ENCODE measurements around the gene PFDN2.

The PFDN2 gene

DNA sequence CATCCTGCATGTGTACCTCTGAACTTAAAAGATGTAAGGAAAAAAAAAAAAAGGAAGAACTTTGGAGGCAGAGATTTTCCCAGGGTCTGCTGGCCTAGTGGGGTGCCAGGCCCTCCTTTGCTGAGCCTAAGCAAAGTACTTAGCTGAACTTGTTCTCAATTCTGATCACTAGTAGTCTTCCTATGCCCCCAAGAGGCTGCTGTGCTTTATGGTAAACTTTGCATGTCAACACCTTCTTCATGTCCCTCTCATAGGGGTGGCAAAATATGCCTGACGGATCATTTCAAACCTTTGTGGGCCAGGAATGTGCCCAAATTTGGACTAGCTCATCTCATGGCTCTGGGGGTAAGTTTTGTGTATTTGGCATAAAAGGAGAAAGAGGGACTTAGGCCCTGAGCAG is 40.0 kb upstream of the PFDN2 start:
- TF ChIP-seq FOXP2 (optimal IDR thresholded peaks at IDR 0.05; ENCODE audit: borderline replicate concordance, extremely low read depth, extremely low read length, insufficient read depth) (no peak), POLR2AphosphoS5 (IDR thresholded peaks at IDR 0.05; ENCODE audit: low read depth, low read length) (no peak), SIN3A (IDR thresholded peaks at IDR 0.05; ENCODE audit: borderline replicate concordance, insufficient read depth, low read length) (no peak), TAF1 (IDR thresholded peaks at IDR 0.05; ENCODE audit: borderline replicate concordance, insufficient read depth, low read length) (no peak)
- TF ChIP-seq, protein P1, sequence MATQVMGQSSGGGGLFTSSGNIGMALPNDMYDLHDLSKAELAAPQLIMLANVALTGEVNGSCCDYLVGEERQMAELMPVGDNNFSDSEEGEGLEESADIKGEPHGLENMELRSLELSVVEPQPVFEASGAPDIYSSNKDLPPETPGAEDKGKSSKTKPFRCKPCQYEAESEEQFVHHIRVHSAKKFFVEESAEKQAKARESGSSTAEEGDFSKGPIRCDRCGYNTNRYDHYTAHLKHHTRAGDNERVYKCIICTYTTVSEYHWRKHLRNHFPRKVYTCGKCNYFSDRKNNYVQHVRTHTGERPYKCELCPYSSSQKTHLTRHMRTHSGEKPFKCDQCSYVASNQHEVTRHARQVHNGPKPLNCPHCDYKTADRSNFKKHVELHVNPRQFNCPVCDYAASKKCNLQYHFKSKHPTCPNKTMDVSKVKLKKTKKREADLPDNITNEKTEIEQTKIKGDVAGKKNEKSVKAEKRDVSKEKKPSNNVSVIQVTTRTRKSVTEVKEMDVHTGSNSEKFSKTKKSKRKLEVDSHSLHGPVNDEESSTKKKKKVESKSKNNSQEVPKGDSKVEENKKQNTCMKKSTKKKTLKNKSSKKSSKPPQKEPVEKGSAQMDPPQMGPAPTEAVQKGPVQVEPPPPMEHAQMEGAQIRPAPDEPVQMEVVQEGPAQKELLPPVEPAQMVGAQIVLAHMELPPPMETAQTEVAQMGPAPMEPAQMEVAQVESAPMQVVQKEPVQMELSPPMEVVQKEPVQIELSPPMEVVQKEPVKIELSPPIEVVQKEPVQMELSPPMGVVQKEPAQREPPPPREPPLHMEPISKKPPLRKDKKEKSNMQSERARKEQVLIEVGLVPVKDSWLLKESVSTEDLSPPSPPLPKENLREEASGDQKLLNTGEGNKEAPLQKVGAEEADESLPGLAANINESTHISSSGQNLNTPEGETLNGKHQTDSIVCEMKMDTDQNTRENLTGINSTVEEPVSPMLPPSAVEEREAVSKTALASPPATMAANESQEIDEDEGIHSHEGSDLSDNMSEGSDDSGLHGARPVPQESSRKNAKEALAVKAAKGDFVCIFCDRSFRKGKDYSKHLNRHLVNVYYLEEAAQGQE (IDR thresholded peaks at IDR 0.05; ENCODE audit: insufficient read depth in 1 of 2, low read depth in 2 of 2, low read length in 2 of 2): no peak

DNA sequence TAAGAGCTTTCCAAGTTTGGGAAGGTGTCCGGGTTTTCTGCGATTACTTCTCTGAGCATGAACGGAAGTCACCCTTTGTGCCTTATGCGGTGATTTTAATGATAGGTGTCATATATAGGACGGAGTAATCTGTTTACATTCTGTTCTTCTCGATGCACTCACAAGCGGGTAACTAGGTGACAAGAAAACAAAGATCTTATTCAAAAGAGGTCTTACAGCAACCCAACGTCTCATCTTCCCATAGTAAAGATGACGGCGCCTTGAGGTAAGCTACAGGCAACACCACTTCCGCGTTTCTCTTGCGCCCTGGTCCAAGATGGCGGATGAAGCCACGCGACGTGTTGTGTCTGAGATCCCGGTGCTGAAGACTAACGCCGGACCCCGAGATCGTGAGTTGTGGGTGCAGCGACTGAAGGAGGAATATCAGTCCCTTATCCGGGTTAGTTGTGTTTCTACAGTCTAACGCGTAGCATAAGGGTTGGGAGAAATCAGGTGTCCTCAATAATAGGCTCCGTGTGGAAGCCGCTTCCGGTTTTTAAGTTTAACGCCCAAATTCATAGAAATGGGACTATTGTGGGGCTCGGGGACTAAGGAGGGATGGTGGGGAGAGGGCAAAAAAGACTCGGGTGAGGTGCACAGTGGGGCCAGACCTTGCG is 36.0 kb upstream of the PFDN2 start, which contains the start of gene UFC1:
TSS of gene UFC1 (plus strand) at position 297 of the 656 bp plus-strand sequence. CDS start at position 317, 20 bp downstream.
- TF ChIP-seq TAF1 (IDR thresholded peaks at IDR 0.05; ENCODE audit: borderline replicate concordance, insufficient read depth, low read length) (peak; percentile 98), POLR2AphosphoS5 (IDR thresholded peaks at IDR 0.05; ENCODE audit: low read depth, low read length) (peak; percentile 88), SIN3A (IDR thresholded peaks at IDR 0.05; ENCODE audit: borderline replicate concordance, insufficient read depth, low read length) (peak; percentile 87; the same call in 1 of the 2 replicates), FOXP2 (optimal IDR thresholded peaks at IDR 0.05; ENCODE audit: borderline replicate concordance, extremely low read depth, extremely low read length, insufficient read depth) (no peak)
- TF ChIP-seq, protein P1 (IDR thresholded peaks at IDR 0.05; ENCODE audit: insufficient read depth in 1 of 2, low read depth in 2 of 2, low read length in 2 of 2): peak in 1 of 2 experiments; percentile 68; a peak in 1 of 4 replicates

- no peak for TF ChIP-seq FOXP2 (optimal IDR thresholded peaks at IDR 0.05; ENCODE audit: borderline replicate concordance, extremely low read depth, extremely low read length, insufficient read depth)
- TF ChIP-seq TAF1 (IDR thresholded peaks at IDR 0.05; ENCODE audit: borderline replicate concordance, insufficient read depth, low read length): no peak
- TF ChIP-seq, protein P1 (IDR thresholded peaks at IDR 0.05; ENCODE audit: insufficient read depth in 1 of 2, low read depth in 2 of 2, low read length in 2 of 2): no peak
- no peak for TF ChIP-seq POLR2AphosphoS5 (IDR thresholded peaks at IDR 0.05; ENCODE audit: low read depth, low read length)
- TF ChIP-seq SIN3A (IDR thresholded peaks at IDR 0.05; ENCODE audit: borderline replicate concordance, insufficient read depth, low read length): no peak
Observed at GRCh38 chr1:161153176-161153575, 35.3 kb upstream of the PFDN2 start.

GRCh38 chr1:161145832-161146231 is 28.0 kb upstream of the PFDN2 start:
- TF ChIP-seq TAF1 (IDR thresholded peaks at IDR 0.05; ENCODE audit: borderline replicate concordance, insufficient read depth, low read length): no peak
- TF ChIP-seq FOXP2 (optimal IDR thresholded peaks at IDR 0.05; ENCODE audit: borderline replicate concordance, extremely low read depth, extremely low read length, insufficient read depth): no peak
- no peak for TF ChIP-seq SIN3A (IDR thresholded peaks at IDR 0.05; ENCODE audit: borderline replicate concordance, insufficient read depth, low read length)
- TF ChIP-seq POLR2AphosphoS5 (IDR thresholded peaks at IDR 0.05; ENCODE audit: low read depth, low read length): no peak
- TF ChIP-seq, protein P1 (IDR thresholded peaks at IDR 0.05; ENCODE audit: insufficient read depth in 1 of 2, low read depth in 2 of 2, low read length in 2 of 2): no peak
